ENCODE data around the gene INSIG1.

INSIG1 gene

DNA sequence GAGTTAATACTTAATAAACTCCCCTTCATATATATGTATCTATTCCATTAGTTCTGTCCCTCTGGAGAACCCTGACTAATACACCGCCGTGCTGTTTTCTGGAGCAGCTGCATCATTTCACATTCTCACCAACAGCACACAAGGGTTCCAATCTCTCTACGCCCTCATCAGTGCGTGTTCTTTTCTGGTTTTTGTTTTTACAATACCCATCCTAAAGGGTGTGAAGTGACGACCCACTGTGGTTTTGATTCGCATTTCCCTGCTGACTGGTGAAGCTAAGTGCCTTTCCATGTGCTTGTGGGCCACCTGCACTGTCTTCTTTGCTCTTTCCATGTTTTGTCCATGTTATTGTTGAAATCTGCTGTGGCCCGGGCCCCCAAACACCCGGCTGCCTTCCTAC, 11.0 kb upstream of the INSIG1 start:
- no peak for DNase-seq

DNA sequence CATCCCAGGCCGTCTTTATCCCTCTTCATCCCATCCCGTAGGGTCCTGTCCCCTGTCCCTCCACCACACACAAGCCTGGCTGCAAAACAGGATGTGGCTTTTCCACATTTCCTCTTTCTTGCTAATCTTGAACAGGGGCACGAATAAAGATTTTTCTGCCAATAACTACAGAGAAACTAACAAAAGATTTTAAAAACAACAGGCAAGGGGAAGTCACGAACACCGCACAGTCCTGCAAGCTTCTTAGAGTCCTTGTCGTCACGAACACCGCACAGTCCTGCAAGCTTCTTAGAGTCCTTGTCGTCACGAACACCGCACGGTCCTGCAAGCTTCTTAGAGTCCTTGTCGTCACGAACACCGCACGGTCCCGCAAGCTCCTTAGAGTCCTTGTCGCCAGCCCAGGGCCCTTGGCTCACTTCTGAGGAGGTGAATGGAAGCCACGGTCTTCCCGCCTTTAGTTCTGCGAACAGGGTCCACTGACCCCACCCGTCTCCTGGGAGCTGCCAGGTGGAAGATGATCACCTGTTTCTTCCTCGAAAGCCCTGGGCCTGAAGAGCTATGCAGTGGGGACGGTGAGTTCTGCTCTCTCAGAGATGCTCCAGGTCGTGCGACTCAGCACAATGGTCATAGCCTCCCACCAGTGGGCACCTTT, 10.3 kb upstream of the INSIG1 start:
- no peak for DNase-seq

DNA sequence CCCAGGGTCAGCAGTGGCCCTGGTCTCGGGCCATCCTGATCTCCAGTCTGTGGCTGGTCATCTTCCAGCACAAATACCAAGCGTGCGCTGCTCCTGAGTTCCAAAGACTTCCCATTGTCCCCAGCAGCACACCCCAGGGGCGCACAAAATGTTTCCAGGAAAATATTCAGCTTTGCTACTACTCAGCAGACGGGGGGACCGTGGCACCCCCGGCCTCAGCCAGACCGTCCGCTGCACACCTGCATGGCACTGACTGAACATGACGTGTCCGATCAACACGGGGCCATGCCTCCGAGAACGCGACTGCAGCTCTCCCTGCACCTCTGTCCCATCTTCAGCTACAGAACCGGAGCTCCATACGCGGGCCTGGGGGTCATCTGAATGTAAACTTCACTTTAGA, 9.6 kb upstream of the INSIG1 start:
- no peak for DNase-seq

DNA sequence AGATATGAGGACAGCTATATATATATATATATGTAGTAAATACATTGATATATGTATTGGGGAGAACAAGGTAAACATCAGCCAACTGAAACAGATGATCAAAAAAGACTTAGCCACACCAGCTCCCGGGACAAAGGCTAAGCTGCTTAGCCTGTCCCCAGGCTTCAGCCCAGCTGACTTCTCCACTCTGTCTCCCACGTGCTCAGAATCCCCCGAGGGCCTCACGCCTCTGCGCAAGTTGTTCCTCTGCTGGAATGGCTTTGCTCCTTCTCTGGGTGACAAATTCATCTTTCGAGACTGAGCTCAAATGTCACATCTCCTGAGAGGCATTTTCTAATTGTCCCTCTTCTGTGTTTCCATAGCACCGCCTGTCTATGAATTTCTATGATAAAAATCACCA, 8.6 kb upstream of the INSIG1 start:
- no peak for DNase-seq

DNA sequence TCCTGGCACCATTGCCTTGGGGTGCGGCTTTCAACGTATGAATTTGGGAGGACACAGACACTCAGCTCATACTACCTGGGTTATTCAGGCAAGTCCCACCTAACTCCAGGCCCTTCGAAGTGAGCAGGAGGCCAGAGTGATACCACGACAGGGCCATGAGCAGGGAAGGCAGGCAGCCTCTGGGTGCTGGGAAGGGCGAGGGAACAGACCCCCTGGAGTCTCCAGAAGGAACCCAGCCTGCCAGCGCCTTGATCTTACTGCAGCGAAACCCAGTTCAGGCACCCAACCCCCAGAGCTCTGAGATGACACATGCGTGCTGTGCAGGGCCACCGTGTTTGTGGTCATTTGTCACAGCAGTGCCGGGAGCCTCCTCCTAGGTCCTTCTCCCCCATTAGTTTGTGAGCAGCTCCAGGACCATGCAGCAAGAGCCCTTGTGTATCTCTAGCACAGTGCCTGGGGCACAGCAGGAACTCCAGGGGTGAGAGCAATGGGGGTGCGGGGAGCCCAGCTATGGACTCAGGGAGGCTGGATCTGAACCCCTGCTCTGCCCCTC, 7.7 kb upstream of the INSIG1 start:
- DNase-seq: no peak

DNA sequence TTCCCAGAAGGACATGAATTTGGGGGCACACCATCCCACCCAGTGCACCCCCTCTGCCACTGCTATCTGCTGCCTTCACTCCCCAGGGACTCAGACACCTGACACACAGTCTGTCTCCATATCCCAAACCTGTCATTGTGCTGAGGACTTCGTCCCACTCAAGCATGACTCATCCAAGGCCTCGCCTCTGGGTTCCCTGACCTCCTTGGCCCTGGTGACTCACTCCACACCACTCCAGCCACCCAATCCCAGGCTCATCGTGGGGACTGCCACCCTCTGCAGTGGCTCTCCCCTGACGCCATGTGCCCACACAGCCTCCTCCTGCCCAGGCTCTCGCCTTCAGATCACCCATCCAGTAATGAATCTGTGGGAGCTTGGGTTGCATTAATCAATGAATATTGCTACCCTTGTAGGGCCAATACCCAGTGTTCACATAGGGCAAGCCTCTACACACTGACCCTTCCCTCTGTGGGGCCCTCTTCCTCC, 6.6 kb upstream of the INSIG1 start:
- no peak for DNase-seq

DNA sequence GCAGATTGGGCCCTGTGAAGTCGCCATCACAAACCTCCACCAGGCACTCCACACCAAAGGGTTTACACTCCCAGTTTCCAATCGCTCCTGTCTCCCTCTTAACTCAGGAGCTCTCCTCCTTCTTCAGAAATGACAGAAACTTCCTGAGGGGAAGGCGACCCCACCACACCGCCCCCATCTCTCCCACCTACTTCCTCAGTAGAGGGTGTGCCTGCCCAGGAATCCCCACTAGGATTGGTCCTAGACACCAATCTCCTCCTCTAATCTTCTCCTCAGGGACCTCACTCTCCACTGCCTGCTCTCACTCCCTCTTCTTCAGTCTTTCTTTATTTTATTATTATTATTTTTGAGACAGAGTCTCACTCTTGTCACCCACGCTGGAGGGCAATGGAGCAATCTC, 5.9 kb upstream of the INSIG1 start:
- no peak for DNase-seq

DNA sequence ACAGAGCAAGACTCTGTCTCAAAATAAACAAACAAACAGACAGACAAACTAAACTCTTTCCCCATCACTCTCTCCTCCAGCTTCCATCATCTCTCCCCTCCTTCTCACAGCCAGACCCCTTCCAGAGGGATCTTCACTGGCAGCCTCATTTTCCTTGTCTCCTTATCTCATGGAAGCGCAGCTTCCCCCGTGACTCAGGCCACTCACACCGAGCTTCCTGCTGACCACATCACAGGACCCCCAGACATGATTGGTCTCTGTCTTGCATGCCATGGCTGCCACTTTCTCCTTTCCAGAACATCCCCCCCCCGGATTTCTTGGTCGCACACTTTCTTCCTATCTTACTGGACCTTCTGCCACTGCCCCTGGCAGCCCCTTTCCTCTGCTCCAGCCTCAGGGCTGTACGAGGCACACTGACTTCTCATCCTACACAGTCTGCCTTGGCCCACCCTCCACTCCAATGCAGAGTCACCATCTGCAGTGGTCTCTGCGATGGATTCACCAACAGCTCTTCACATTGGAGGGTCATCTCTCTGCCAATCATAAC, 4.9 kb upstream of the INSIG1 start:
- no peak for DNase-seq

DNA sequence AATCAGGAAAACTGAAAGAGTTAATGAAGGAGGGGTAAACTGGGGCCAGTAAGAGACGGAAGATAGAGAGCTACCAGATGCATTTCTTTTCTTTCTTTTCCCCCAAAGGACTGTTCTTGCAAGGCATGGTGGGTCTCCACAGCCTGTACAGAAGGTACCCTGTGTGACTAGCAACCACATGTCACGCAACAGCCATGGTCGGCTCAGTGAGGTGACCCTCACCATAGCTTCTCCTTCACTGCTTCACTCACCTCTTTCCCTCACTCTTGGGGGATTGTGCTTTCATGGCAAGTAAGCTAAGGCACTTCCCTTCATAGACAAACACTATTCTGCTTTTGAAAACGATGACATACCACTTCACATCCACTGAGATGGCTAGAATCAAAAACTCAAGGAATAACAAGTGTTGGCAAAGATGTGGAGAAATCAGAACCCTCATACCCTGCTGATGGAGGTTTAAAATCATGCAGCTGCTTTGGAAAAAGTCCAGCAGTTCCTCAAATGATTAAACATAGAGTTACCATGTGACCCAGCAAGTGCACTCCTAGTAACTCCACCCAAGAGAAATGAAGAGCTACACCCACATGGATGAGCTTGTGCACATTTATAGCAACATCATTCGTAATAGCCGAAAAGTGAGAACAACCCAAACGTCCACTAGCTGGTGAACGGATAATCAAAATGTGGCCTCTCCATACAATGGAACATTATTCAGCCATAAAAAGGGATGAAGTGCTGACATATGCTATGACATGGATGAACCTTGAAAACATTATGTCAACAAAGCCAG, 3.8 kb upstream of the INSIG1 start:
- no peak for DNase-seq

DNA sequence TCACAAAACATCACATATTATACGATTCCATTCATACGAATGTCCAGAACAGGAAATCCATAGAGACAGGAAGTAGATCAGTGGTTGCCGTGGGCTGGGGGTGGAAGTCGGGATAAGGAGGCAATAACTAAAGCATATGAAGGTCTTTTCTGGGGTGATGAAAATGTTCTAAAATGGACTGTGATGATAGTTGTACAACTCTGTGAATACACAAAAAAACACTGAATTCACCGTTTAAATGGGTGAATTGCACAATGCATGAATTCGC, 3.2 kb upstream of the INSIG1 start:
- no peak for DNase-seq

DNA sequence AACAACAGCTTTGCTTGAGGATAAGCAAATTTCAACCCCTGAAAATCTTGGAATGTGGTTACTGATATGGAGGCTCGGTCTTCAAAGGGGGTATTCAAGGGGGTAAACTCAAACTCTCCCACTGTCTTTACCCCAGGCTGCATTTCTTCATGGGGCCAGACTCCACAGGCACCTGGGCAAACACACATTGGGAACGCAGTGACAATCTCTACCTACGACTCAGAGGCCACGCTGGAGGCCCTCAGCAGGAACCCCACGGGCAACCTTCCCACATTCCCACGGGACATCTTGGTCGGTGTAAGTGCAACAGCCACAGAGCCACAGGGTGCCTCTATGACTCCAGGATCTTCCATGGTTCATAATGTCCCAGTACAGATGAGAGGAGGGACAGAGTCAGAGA, 2.2 kb upstream of the INSIG1 start:
- no peak for DNase-seq

DNA sequence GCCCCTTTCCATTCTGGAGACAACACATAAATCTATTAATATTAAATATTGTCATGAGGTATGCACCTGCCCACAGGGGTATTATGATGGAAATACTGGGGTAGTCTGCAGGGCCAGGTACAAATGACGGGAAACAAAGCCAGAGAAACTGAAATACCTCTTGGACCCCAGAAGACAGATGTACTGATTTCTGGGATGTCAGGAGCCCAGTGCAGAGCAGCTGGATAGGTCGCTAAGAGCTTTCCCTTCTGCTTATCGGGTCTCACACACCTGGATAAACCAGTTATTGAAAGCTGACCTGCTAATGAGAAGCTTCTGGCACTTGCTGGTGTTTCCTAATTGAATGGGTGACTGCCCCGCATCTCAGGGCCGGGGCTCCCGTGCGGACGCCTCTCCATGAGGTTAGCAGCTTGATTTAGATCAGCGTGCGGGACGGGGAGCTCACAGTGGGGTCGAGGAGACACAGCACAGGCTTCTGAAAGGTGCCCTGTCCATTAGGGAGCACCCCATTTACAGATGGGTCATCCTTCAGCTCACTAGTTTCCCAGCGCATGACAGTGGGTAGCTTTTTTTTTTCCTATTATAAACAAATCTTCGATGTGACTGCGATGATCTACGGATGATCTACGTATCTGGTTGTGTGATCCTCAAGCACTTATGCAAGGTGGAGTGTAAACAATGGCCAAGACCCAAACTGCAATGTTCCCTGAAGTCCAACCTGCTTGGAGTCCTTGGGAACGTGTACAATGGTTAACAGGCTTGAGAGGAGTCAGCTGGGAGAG, 1.5 kb upstream of the INSIG1 start:
- no peak for DNase-seq

DNA sequence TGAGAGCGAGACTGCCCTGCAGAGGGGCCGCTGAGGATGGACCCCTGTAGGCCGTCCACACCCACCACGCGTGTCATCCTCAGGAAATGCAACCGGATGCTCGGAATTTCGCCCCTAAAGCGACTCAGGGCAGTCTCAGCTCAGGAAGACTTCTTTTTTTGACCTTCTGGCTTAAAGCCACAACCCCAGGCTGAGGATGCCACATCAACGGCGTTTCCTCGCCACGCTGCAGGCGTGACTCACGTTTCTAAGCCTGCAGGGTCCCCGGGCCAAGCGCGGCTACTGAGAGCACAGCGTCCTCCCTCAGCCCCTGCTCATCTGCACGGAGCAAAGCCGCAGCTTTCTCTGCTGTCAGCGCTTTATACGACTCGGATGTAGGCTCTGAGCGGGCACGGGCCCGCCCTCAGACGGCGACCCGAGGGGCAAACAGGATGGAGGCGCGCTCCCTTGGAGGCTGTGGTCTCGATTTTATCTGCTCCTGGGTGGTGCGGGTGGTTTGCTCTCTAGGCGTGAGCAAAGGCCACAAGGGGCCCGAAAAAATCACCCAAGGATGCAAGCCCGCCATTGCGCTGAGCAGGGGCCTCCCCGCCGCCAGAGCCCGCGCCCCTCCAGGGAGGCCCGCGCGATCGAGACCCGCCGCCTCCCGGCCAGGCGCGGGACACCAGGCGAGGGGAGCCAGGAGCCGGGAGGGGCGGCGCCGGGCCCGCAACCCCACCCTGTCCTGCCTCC, 726 bp upstream of the INSIG1 start:
- DNase-seq: no peak

DNA sequence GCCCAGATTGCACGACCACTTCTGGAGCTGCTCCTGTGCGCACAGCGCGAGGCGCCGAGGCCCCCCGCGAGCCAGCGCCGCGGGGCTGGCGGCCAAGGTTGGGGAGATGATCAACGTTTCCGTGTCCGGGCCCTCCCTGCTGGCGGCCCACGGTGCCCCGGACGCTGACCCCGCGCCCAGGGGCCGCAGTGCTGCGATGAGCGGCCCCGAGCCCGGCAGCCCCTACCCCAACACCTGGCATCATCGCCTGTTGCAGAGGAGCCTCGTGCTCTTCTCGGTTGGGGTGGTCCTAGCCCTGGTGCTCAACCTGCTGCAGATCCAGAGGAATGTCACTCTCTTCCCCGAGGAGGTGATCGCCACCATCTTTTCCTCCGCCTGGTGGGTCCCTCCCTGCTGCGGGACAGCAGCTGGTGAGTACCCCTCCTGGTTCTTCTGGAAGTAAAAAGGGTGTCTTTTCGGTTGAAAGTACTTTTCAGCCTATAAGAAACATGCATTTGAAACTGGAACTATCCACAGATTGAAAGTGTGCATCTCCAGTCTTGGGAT, 683 bp downstream of the INSIG1 start:
- DNase-seq: no peak

DNA sequence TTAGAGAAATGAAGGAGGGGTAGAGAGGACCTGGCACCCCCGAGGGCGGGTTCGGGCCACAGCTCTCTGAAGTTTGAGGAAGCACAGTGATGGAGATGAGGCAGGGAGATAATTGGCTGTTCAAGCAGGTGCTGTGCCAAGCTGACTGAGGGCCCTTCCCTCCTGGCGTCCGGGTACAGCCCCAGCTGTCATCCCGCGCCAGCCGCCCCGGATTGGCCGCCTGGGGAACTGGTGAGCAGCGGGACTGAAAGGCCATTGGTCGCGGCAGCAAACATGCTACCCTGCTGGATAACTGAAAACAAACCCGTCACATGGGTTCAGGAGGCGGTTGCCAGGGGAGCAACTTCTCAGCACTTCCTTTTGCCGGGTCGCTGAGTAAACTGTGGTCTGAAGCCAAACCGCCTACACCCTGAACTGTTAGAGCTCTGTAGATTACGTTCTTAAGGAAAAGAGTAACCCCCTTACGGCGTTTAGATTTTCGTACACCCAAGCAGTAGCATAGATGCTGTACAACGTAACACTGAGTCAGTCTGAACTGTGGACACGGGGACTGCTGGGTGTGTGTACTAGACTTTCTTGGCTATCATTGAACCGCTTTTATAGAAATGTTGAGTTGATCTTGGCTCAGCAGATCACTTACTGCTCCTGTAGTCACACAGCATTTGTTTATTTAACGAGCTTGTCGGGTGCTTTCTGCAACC, 1.3 kb downstream of the INSIG1 start:
- peak; percentile 79 for DNase-seq

DNA sequence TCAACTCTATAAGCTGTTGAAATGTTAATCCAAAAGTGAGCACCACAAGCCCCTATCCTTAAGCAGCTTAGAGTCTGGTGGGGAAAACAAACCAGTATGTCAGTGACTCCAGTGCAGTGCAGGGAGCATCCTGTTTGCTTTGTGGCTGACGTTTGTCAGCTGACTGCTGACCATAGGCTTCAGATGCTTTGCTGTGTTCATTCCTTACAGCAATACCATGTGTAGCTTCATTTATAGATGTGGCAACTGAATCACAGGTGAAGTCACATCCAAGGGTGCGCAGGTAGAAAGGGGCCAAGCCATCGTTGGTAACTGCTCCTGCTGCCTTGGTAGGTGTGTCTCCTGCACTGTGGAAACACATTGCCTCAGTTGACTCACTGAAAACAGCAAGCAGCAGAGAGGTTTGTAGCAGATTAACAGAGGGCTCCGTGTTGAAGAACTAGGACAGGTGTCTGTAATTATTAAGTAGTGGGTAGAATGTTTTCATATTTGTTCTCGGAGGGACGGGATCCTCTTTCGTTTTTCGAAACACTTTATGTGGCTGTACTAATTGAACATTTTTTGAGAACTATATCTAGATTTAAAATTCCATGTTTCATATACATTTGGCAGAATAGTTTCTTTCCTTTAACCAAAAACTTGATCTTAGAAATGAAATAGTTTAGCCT, 2.0 kb downstream of the INSIG1 start:
- DNase-seq: no peak

DNA sequence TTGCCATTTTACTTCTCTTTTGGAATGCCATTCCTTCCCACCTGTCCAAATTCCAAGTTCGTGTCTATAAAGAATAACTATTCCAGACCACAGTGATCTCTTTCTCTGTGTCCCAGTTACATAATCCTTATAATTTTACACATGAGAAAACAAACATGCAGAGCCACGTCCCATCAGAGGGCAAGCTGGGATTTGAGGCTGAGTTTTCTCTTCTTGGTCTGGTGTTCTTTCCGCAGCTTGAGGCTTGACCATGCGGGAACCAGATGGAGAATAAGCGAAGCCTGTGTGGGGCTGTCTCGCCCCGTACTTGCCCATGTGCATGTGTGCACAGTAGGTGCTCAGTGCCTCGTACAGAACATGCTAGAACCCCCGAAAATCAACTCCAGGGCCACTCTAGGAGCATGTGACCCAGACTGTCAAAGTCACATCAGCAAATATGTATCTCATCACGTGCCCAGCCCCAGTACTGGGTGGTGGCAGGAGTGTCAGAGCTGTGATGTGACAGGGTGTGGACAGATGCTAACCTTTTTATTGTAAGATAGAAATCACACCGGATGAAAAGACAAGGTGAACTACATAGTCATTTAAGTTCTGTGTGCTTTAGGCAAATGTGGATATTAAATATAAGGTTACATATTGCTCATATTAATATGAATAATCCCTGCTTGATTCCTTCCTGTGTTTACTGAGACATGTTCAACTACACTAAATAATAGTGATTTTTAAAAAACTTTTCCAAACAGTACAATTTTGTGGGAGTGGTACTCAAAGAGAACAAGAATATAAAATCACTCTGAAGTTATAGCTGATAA, 3.2 kb downstream of the INSIG1 start:
- DNase-seq: no peak

DNA sequence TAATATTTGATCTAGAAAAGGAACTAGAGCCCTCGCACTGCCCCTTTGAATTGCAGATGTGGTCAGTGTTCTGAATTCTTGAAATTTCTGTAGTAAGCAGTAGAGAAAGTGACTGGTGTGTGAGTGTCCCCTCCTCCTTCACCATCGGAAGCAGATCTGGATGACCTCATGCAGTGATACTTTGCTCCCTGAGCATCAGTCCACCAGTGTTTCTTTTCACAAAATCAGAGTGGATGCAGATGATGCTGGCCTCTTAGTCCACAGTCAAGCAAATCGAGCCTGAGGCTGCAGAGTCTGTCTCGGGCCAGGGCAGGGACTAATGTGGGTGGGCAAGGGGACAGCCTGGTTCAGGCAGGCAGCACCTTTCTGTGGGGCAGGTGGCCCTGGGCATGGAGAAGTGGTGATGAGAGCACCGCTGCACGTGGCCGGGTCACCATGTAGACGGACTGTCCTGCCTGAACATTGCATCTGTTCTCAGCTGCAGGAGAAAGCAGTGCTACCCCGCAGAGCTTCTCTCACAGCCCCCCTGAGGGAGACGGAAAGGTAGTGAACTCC, 5.4 kb downstream of the INSIG1 start:
- DNase-seq: no peak

DNA sequence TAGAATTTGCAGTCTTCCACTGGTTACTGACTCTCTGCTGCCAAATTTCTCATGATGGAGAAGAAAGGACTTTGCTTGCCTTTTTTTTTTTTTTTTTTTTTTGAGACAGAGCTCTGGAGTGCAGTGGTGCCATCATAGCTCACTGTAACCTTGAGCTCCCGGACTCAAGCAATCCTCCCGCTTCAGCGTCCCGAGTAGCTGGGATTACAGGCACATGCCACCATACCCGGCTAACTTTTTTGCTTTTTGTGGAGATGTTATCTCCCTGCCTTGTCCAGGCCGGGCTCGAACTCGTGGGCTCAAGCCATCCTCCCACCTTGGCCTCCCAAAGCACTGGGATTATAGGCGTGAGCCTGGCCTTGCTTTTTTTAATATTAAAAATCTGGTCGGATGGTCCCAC, 6.2 kb downstream of the INSIG1 start:
- no peak for DNase-seq

Measured in NCI-H1417 treated with DMSO at 0.1 percent for 48 hours (cell line).